ENCODE data around the gene PALD1. TPM values are rescaled to one million over a fixed set of nuclear protein-coding genes. Genes with fewer than 3 reads are reported as not detected.

The PALD1 gene
- total and polyA plus RNA-seq, 3 donors from 2014 or later, result 6.3 to 13.3 (median 8.3) TPM

- TF ChIP-seq CTCF (IDR thresholded peaks at IDR 0.05), result no peak
- no peak for TF ChIP-seq POLR2A (IDR thresholded peaks at IDR 0.05)
- Histone ChIP-seq H3K9me3 (no peaks in the 10 kb centered on the region), H3K36me3 (ENCODE audit: low read depth, missing control alignments) (no peaks in the 10 kb centered on the region), H3K27me3 (no peaks in the 10 kb centered on the region), H3K27ac (no peak overlapping the region), H3K4me1 (peaks cover 7% of the 10 kb centered on the region), H3K4me3 (no peak overlapping the region)
- WGBS, 2 donors, result 82 to 83% methylated on average over 12 to 19 of the region's 19 CpGs
- intact Hi-C loops (cut with DNase I; ENCODE audit: low total_unique reads), result no loop called here
- DNase-seq, result no peak
Measured at GRCh38 chr10:70582793-70583668, 104.5 kb downstream of the PALD1 start.

- no peaks in the 10 kb centered on the region for H3K27me3 ChIP-seq
- TF ChIP-seq CTCF (IDR thresholded peaks at IDR 0.05), result no peak
- TF ChIP-seq POLR2A (IDR thresholded peaks at IDR 0.05), result no peak
- WGBS, 2 donors, result 33 to 65% methylated on average over 1 to 2 of the region's 2 CpGs
- H3K4me3 ChIP-seq, result no peak overlapping the region
- H3K9me3 ChIP-seq, result no peaks in the 10 kb centered on the region
- peaks cover 7% of the 10 kb centered on the region for H3K4me1 ChIP-seq
- no peak for DNase-seq
- H3K27ac ChIP-seq, result no peak overlapping the region
- no peaks in the 10 kb centered on the region for H3K36me3 ChIP-seq (ENCODE audit: low read depth, missing control alignments)
- intact Hi-C loops (cut with DNase I; ENCODE audit: low total_unique reads), result no loop called here
Measured at GRCh38 chr10:70583669-70584037, 105.1 kb downstream of the PALD1 start.

GRCh38 chr10:70584366-70584765 is 105.8 kb downstream of the PALD1 start:
- no peak overlapping the region for H3K27ac ChIP-seq
- no peaks in the 10 kb centered on the region for H3K9me3 ChIP-seq
- TF ChIP-seq CTCF (IDR thresholded peaks at IDR 0.05) (no peak), POLR2A (IDR thresholded peaks at IDR 0.05) (no peak)
- WGBS, 2 donors, result 60 to 64% methylated on average over 11 of the region's 11 CpGs
- no peaks in the 10 kb centered on the region for H3K27me3 ChIP-seq
- H3K4me1 ChIP-seq, result peaks cover 7% of the 10 kb centered on the region
- no peak for DNase-seq
- intact Hi-C loops (cut with DNase I; ENCODE audit: low total_unique reads), result no loop called here
- H3K36me3 ChIP-seq (ENCODE audit: low read depth, missing control alignments), result no peaks in the 10 kb centered on the region
- H3K4me3 ChIP-seq, result no peak overlapping the region

- Histone ChIP-seq H3K27me3 (no peaks in the 10 kb centered on the region), H3K4me3 (no peak overlapping the region), H3K36me3 (ENCODE audit: low read depth, missing control alignments) (no peaks in the 10 kb centered on the region), H3K27ac (no peak overlapping the region), H3K4me1 (peaks cover 7% of the 10 kb centered on the region), H3K9me3 (no peaks in the 10 kb centered on the region)
- intact Hi-C loops (cut with DNase I; ENCODE audit: low total_unique reads), result no loop called here
- no peak for DNase-seq
- TF ChIP-seq CTCF (IDR thresholded peaks at IDR 0.05) (no peak), POLR2A (IDR thresholded peaks at IDR 0.05) (no peak)
- 65 to 68% methylated on average over 4 to 7 of the region's 7 CpGs for WGBS, 2 donors
Measured at GRCh38 chr10:70584909-70585544, 106.5 kb downstream of the PALD1 start.

Data from testis (tissue), 3 donors.